ENCODE data around the gene HNRNPA3. TPM values are rescaled to one million over a fixed set of nuclear protein-coding genes. Genes with fewer than 3 reads are reported as not detected.
"Not testable (repeated sequence)": the region's sequence is repeated elsewhere in the genome, so short reads cannot be mapped to it uniquely, and the experiment has no call there.

Gene HNRNPA3
- total RNA-seq, 4 donors from 2014 or later: 37.8 to 99.9 (median 43.8) TPM

- DNase-seq (ENCODE audit: low spot score in 2 of 2): no peak
- Histone ChIP-seq H3K9me3 (no peaks in the 10 kb centered on the region), H3K4me3 (no peak overlapping the region), H3K4me1 (no peaks in the 10 kb centered on the region), H3K36me3 (no peaks in the 10 kb centered on the region), H3K27ac (no peak overlapping the region), H3K27me3 (no peaks in the 10 kb centered on the region)
- no peak for TF ChIP-seq POLR2A (IDR thresholded peaks at IDR 0.05)
- TF ChIP-seq EP300 (IDR thresholded peaks at IDR 0.05): no peak
- TF ChIP-seq POLR2AphosphoS5 (IDR thresholded peaks at IDR 0.05): no peak
- TF ChIP-seq CTCF (IDR thresholded peaks at IDR 0.05): no peak
- WGBS: 94% methylated on average over 1 of the region's 1 CpG
Observed at GRCh38 chr2:177190941-177191340, 21.7 kb upstream of the HNRNPA3 start.

- no peak for TF ChIP-seq POLR2AphosphoS5 (IDR thresholded peaks at IDR 0.05)
- TF ChIP-seq POLR2A (IDR thresholded peaks at IDR 0.05): no peak
- TF ChIP-seq EP300 (IDR thresholded peaks at IDR 0.05): no peak
- no peak for TF ChIP-seq CTCF (IDR thresholded peaks at IDR 0.05)
- no peaks in the 10 kb centered on the region for H3K4me1 ChIP-seq
- no peak overlapping the region for H3K4me3 ChIP-seq
- no peaks in the 10 kb centered on the region for H3K9me3 ChIP-seq
- DNase-seq (ENCODE audit: low spot score in 2 of 2): no peak
- no peaks in the 10 kb centered on the region for H3K36me3 ChIP-seq
- WGBS: 59% methylated on average over 1 of the region's 1 CpG
- no peaks in the 10 kb centered on the region for H3K27me3 ChIP-seq
- H3K27ac ChIP-seq: no peak overlapping the region
Observed at GRCh38 chr2:177192788-177193187, 19.8 kb upstream of the HNRNPA3 start.

- H3K36me3 ChIP-seq: no peaks in the 10 kb centered on the region
- TF ChIP-seq POLR2A (IDR thresholded peaks at IDR 0.05) (no peak), POLR2AphosphoS5 (IDR thresholded peaks at IDR 0.05) (no peak), EP300 (IDR thresholded peaks at IDR 0.05) (no peak), CTCF (IDR thresholded peaks at IDR 0.05) (no peak)
- H3K27ac ChIP-seq: no peak overlapping the region
- no peak overlapping the region for H3K4me3 ChIP-seq
- no peaks in the 10 kb centered on the region for H3K27me3 ChIP-seq
- H3K4me1 ChIP-seq: no peaks in the 10 kb centered on the region
- 87% methylated on average over 4 of the region's 4 CpGs for WGBS
- H3K9me3 ChIP-seq: no peaks in the 10 kb centered on the region
- DNase-seq (ENCODE audit: low spot score in 2 of 2): no peak
Observed at GRCh38 chr2:177193240-177193639, 19.4 kb upstream of the HNRNPA3 start.

GRCh38 chr2:177195194-177195593 is 17.4 kb upstream of the HNRNPA3 start:
- WGBS: 75% methylated on average over 1 of the region's 1 CpG
- Histone ChIP-seq H3K27me3 (no peaks in the 10 kb centered on the region), H3K9me3 (no peaks in the 10 kb centered on the region), H3K4me3 (no peak overlapping the region), H3K36me3 (no peaks in the 10 kb centered on the region), H3K4me1 (no peaks in the 10 kb centered on the region), H3K27ac (no peak overlapping the region)
- DNase-seq (ENCODE audit: low spot score in 2 of 2): no peak
- TF ChIP-seq POLR2A (IDR thresholded peaks at IDR 0.05) (no peak), POLR2AphosphoS5 (IDR thresholded peaks at IDR 0.05) (no peak), EP300 (IDR thresholded peaks at IDR 0.05) (no peak), CTCF (IDR thresholded peaks at IDR 0.05) (no peak)

GRCh38 chr2:177200419-177200818 is 12.2 kb upstream of the HNRNPA3 start:
- not testable (repeated sequence) for H3K27me3 ChIP-seq; H3K4me3 ChIP-seq; H3K4me1 ChIP-seq; H3K27ac ChIP-seq; H3K9me3 ChIP-seq; H3K36me3 ChIP-seq; DNase-seq (ENCODE audit: low spot score in 2 of 2)
- WGBS: 95% methylated on average over 7 of the region's 7 CpGs

GRCh38 chr2:177201919-177202346 is 10.7 kb upstream of the HNRNPA3 start:
- no peaks in the 10 kb centered on the region for H3K27me3 ChIP-seq
- 60% methylated on average over 3 of the region's 3 CpGs for WGBS
- H3K9me3 ChIP-seq: no peaks in the 10 kb centered on the region

More at GRCh38 chr2:177201919-177202346, 10.7 kb upstream of the HNRNPA3 start:
- TF ChIP-seq POLR2A (IDR thresholded peaks at IDR 0.05) (no peak), EP300 (IDR thresholded peaks at IDR 0.05) (no peak), POLR2AphosphoS5 (IDR thresholded peaks at IDR 0.05) (no peak), CTCF (IDR thresholded peaks at IDR 0.05) (no peak)
- H3K27ac ChIP-seq: no peak overlapping the region
- no peak overlapping the region for H3K4me3 ChIP-seq
- DNase-seq (ENCODE audit: low spot score in 2 of 2): no peak
- H3K36me3 ChIP-seq: no peaks in the 10 kb centered on the region
- H3K4me1 ChIP-seq: no peaks in the 10 kb centered on the region

All from suprapubic skin (tissue), 4 donors.